ENCODE measurements around the gene OR10P1. TPM values are rescaled to one million over a fixed set of nuclear protein-coding genes. Genes with fewer than 3 reads are reported as not detected.

Gene OR10P1
- total RNA-seq, 2 experiments from 2014 or later = not detected

GRCh38 chr12:55653031-55653430, 16.3 kb downstream of the OR10P1 start:
- peaks cover 5% of the 10 kb centered on the region for H3K9me3 Mint-ChIP-seq (ENCODE audit: insufficient read depth)
- peaks cover 2% of the 10 kb centered on the region for H3K4me1 Mint-ChIP-seq (ENCODE audit: low read depth)
- H3K27me3 Mint-ChIP-seq (ENCODE audit: low read depth) = no peaks in the 10 kb centered on the region
- no peaks in the 10 kb centered on the region for H3K36me3 Mint-ChIP-seq (ENCODE audit: low read depth)
- POLR2A ChIA-PET = no interaction called here
- no peak overlapping the region for H3K4me3 Mint-ChIP-seq
- DNase-seq = peak; percentile 27
- CTCF ChIA-PET = no interaction called here
- no peak overlapping the region for H3K27ac Mint-ChIP-seq
- no peak for ATAC-seq

GRCh38 chr12:55654511-55655214, 18.0 kb downstream of the OR10P1 start:
- H3K27ac Mint-ChIP-seq = no peak overlapping the region
- no peaks in the 10 kb centered on the region for H3K36me3 Mint-ChIP-seq (ENCODE audit: low read depth)
- ChIA-PET CTCF (interaction anchor here (2.0 to 5.7 kb wide), 2 partner anchors 9 to 19 kb away, joined by 12 to 112 read pairs; no protein-coding TSS in a partner anchor), POLR2A (no interaction called here)
- H3K4me3 Mint-ChIP-seq = no peak overlapping the region
- H3K9me3 Mint-ChIP-seq (ENCODE audit: insufficient read depth) = peaks cover 5% of the 10 kb centered on the region
- ATAC-seq (no peak), DNase-seq (no peak)
- H3K4me1 Mint-ChIP-seq (ENCODE audit: low read depth) = peaks cover 2% of the 10 kb centered on the region
- peaks cover 6% of the 10 kb centered on the region for H3K27me3 Mint-ChIP-seq (ENCODE audit: low read depth)

- Mint-ChIP-seq H3K4me3 (no peak overlapping the region), H3K4me1 (ENCODE audit: low read depth) (peaks cover 2% of the 10 kb centered on the region), H3K36me3 (ENCODE audit: low read depth) (no peaks in the 10 kb centered on the region), H3K27me3 (ENCODE audit: low read depth) (peaks cover 8% of the 10 kb centered on the region), H3K9me3 (ENCODE audit: insufficient read depth) (no peaks in the 10 kb centered on the region), H3K27ac (no peak overlapping the region)
- ChIA-PET CTCF (interaction anchor here (0.9 to 5.7 kb wide), 19 partner anchors 12 to 659 kb away, joined by 3 to 112 read pairs (median 5); partner anchors contain the start of gene CD63), POLR2A (interaction anchor here (0.6 kb wide), 1 partner anchor 48 kb away, joined by 3 read pairs; no protein-coding TSS in a partner anchor)
- no peak for ATAC-seq
- DNase-seq = no peak
Observed at GRCh38 chr12:55657212-55657611, 20.5 kb downstream of the OR10P1 start.

GRCh38 chr12:55658212-55658611, 21.5 kb downstream of the OR10P1 start:
- DNase-seq (no peak), ATAC-seq (no peak)
- no peaks in the 10 kb centered on the region for H3K4me1 Mint-ChIP-seq (ENCODE audit: low read depth)
- ChIA-PET CTCF (interaction anchor here (1.2 to 5.7 kb wide), 5 partner anchors 13 to 71 kb away, joined by 4 to 112 read pairs (median 11); partner anchors contain the start of gene CD63), POLR2A (no interaction called here)
- no peak overlapping the region for H3K27ac Mint-ChIP-seq
- no peaks in the 10 kb centered on the region for H3K36me3 Mint-ChIP-seq (ENCODE audit: low read depth)
- no peaks in the 10 kb centered on the region for H3K9me3 Mint-ChIP-seq (ENCODE audit: insufficient read depth)
- no peak overlapping the region for H3K4me3 Mint-ChIP-seq
- peaks cover 13% of the 10 kb centered on the region for H3K27me3 Mint-ChIP-seq (ENCODE audit: low read depth)

- DNase-seq (no peak), ATAC-seq (no peak)
- Mint-ChIP-seq H3K4me1 (ENCODE audit: low read depth) (no peaks in the 10 kb centered on the region), H3K27ac (no peak overlapping the region), H3K36me3 (ENCODE audit: low read depth) (no peaks in the 10 kb centered on the region), H3K9me3 (ENCODE audit: insufficient read depth) (no peaks in the 10 kb centered on the region), H3K27me3 (ENCODE audit: low read depth) (peaks cover 14% of the 10 kb centered on the region), H3K4me3 (no peak overlapping the region)
- CTCF ChIA-PET = interaction anchor here (1.2 to 5.7 kb wide), 3 partner anchors 13 to 39 kb away, joined by 4 to 112 read pairs (median 29); no protein-coding TSS in a partner anchor
- POLR2A ChIA-PET = no interaction called here
Observed at GRCh38 chr12:55658635-55659391, 22.1 kb downstream of the OR10P1 start.

- ATAC-seq = no peak
- no peaks in the 10 kb centered on the region for H3K36me3 Mint-ChIP-seq (ENCODE audit: low read depth)
- H3K27ac Mint-ChIP-seq = no peak overlapping the region
- H3K9me3 Mint-ChIP-seq (ENCODE audit: insufficient read depth) = no peaks in the 10 kb centered on the region
- no peak overlapping the region for H3K4me3 Mint-ChIP-seq
- no peaks in the 10 kb centered on the region for H3K4me1 Mint-ChIP-seq (ENCODE audit: low read depth)
- peaks cover 16% of the 10 kb centered on the region for H3K27me3 Mint-ChIP-seq (ENCODE audit: low read depth)
- ChIA-PET POLR2A (no interaction called here), CTCF (interaction anchor here (0.7 to 5.7 kb wide), 2 partner anchors 14 to 77 kb away, joined by 3 to 112 read pairs; no protein-coding TSS in a partner anchor)
- DNase-seq = no peak
Observed at GRCh38 chr12:55659486-55660385, 23.0 kb downstream of the OR10P1 start.

GRCh38 chr12:55663391-55663790, 26.7 kb downstream of the OR10P1 start:
- H3K4me3 Mint-ChIP-seq = no peak overlapping the region

GRCh38 chr12:55664826-55665225, 28.1 kb downstream of the OR10P1 start:
- no peak for DNase-seq
- Mint-ChIP-seq H3K4me3 (no peak overlapping the region), H3K36me3 (ENCODE audit: low read depth) (no peaks in the 10 kb centered on the region), H3K9me3 (ENCODE audit: insufficient read depth) (no peaks in the 10 kb centered on the region), H3K27me3 (ENCODE audit: low read depth) (peaks cover 10% of the 10 kb centered on the region), H3K4me1 (ENCODE audit: low read depth) (no peaks in the 10 kb centered on the region), H3K27ac (no peak overlapping the region)
- no peak for ATAC-seq
- POLR2A ChIA-PET = no interaction called here
- CTCF ChIA-PET = interaction anchor here (1.5 kb wide), 1 partner anchor 9 kb away, joined by 6 read pairs; no protein-coding TSS in a partner anchor

More at GRCh38 chr12:55663391-55663790, 26.7 kb downstream of the OR10P1 start:
- H3K4me1 Mint-ChIP-seq (ENCODE audit: low read depth) = no peaks in the 10 kb centered on the region
- H3K27ac Mint-ChIP-seq = no peak overlapping the region
- no peak for ATAC-seq
- no peaks in the 10 kb centered on the region for H3K9me3 Mint-ChIP-seq (ENCODE audit: insufficient read depth)
- H3K27me3 Mint-ChIP-seq (ENCODE audit: low read depth) = peaks cover 15% of the 10 kb centered on the region
- no peaks in the 10 kb centered on the region for H3K36me3 Mint-ChIP-seq (ENCODE audit: low read depth)
- CTCF ChIA-PET = interaction anchor here (1.0 kb wide), 1 partner anchor 17 kb away, joined by 4 read pairs; no protein-coding TSS in a partner anchor
- POLR2A ChIA-PET = interaction anchor here (1.0 kb wide), 1 partner anchor 27 kb away, joined by 3 read pairs; the partner anchor contains the start of gene OR10P1
- no peak for DNase-seq

GRCh38 chr12:55666508-55666907, 29.8 kb downstream of the OR10P1 start:
- Mint-ChIP-seq H3K9me3 (ENCODE audit: insufficient read depth) (no peaks in the 10 kb centered on the region), H3K27me3 (ENCODE audit: low read depth) (peaks cover 8% of the 10 kb centered on the region), H3K4me1 (ENCODE audit: low read depth) (no peaks in the 10 kb centered on the region), H3K27ac (no peak overlapping the region), H3K36me3 (ENCODE audit: low read depth) (no peaks in the 10 kb centered on the region), H3K4me3 (no peak overlapping the region)
- no peak for DNase-seq
- no peak for ATAC-seq
- CTCF ChIA-PET = interaction anchor here (2.1 kb wide), 1 partner anchor 10 kb away, joined by 10 read pairs; no protein-coding TSS in a partner anchor
- POLR2A ChIA-PET = no interaction called here

GRCh38 chr12:55670276-55670675, 33.6 kb downstream of the OR10P1 start:
- ATAC-seq = no peak
- H3K27ac Mint-ChIP-seq = no peak overlapping the region
- H3K4me1 Mint-ChIP-seq (ENCODE audit: low read depth) = no peaks in the 10 kb centered on the region
- CTCF ChIA-PET = interaction anchor here (4.1 kb wide), 1 partner anchor 14 kb away, joined by 17 read pairs; no protein-coding TSS in a partner anchor
- H3K9me3 Mint-ChIP-seq (ENCODE audit: insufficient read depth) = no peaks in the 10 kb centered on the region
- DNase-seq = no peak
- H3K36me3 Mint-ChIP-seq (ENCODE audit: low read depth) = no peaks in the 10 kb centered on the region
- H3K27me3 Mint-ChIP-seq (ENCODE audit: low read depth) = peaks cover 14% of the 10 kb centered on the region
- no peak overlapping the region for H3K4me3 Mint-ChIP-seq
- POLR2A ChIA-PET = no interaction called here

- H3K27me3 Mint-ChIP-seq (ENCODE audit: low read depth) = peaks cover 21% of the 10 kb centered on the region
- ChIA-PET CTCF (interaction anchor here (0.9 to 4.1 kb wide), 3 partner anchors 10 to 25 kb away, joined by 4 to 17 read pairs (median 7); a partner anchor contains a TSS), POLR2A (no interaction called here)
- H3K36me3 Mint-ChIP-seq (ENCODE audit: low read depth) = no peaks in the 10 kb centered on the region
- ATAC-seq (no peak), DNase-seq (no peak)
- no peaks in the 10 kb centered on the region for H3K4me1 Mint-ChIP-seq (ENCODE audit: low read depth)
- no peak overlapping the region for H3K4me3 Mint-ChIP-seq
- no peaks in the 10 kb centered on the region for H3K9me3 Mint-ChIP-seq (ENCODE audit: insufficient read depth)
- H3K27ac Mint-ChIP-seq = no peak overlapping the region
Observed at GRCh38 chr12:55671746-55672145, 35.1 kb downstream of the OR10P1 start.
